ENCODE data around the gene TRIM40.

Gene TRIM40

GRCh38 chr6:30154061-30154460 lies 18.1 kb downstream of the TRIM40 start:
- in situ Hi-C loops (cut with MboI; ENCODE audit: low sequenced_read_pairs, unreplicated experiment) = no loop called here
- no peak for DNase-seq (ENCODE audit: low spot score)
- TF ChIP-seq CTCF (IDR thresholded peaks at IDR 0.05; ENCODE audit: borderline replicate concordance, control extremely low read depth, extremely low read depth, insufficient read depth, missing control alignments) = no peak

- TF ChIP-seq CTCF (IDR thresholded peaks at IDR 0.05; ENCODE audit: borderline replicate concordance, control extremely low read depth, extremely low read depth, insufficient read depth, missing control alignments) = no peak
- no peak for DNase-seq (ENCODE audit: low spot score)
- in situ Hi-C loops (cut with MboI; ENCODE audit: low sequenced_read_pairs, unreplicated experiment) = no loop called here
Measured at GRCh38 chr6:30154709-30155519, 19.0 kb downstream of the TRIM40 start.

DNA sequence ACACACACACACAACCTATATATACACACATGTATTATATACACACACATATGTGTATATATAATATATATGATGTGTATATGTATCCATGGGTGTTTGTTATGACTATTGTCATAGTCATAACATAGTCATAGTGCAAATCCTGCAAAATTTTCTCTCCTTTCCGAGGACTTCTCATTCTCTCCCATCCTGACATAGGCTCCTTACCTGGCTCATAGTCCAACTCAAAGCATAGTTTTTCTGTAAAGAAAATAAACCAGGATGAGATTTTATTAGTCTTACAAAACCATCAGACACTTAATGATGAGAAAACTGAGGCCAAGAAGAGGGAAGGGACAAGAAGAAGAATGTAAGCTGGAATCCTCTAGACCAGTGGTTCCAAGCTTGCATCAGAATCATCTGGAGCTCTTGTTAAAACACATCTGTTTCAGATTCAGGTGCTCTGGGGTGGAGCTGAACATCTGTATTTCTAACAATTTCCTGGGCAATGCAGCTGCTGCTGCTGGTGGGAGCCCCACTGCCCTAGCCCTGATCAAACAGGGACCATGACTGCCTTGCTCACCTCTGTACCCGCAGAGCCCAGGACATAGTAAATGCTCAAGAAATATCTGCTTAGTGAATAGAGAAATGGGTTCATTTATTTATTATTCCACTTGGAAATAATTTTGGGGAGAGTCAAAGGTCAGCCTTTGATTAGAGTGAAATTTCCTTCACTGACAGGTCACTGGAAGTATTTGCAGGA lies 19.8 kb downstream of the TRIM40 start:
- no peak for DNase-seq (ENCODE audit: low spot score)
- no peak for TF ChIP-seq CTCF (IDR thresholded peaks at IDR 0.05; ENCODE audit: borderline replicate concordance, control extremely low read depth, extremely low read depth, insufficient read depth, missing control alignments)

DNA sequence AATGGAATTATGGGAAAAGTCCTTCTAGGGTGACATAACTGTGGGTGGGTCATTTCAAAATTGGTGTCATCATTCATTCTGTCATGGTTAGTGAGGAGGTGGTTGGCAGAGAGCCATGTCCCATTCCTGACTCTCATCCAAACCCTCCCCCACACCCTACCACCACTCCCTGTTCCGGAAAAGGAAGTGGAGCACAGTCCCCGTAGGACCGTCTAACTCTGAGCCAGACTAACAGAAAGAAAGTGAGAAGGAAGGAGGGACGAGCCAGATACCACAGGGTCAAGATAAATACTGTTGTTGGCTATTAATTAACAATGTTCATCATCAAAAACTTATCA lies 20.3 kb downstream of the TRIM40 start:
- no peak for TF ChIP-seq CTCF (IDR thresholded peaks at IDR 0.05; ENCODE audit: borderline replicate concordance, control extremely low read depth, extremely low read depth, insufficient read depth, missing control alignments)
- no peak for DNase-seq (ENCODE audit: low spot score)

More for the DNA sequence above, 19.8 kb downstream of the TRIM40 start:
- in situ Hi-C loops (cut with MboI; ENCODE audit: low sequenced_read_pairs, unreplicated experiment) = no loop called here

GRCh38 chr6:30156774-30157173 lies 20.8 kb downstream of the TRIM40 start:
- in situ Hi-C loops (cut with MboI; ENCODE audit: low sequenced_read_pairs, unreplicated experiment) = no loop called here
- TF ChIP-seq CTCF (IDR thresholded peaks at IDR 0.05; ENCODE audit: borderline replicate concordance, control extremely low read depth, extremely low read depth, insufficient read depth, missing control alignments) = no peak
- DNase-seq (ENCODE audit: low spot score) = no peak

More for the DNA sequence above, 20.3 kb downstream of the TRIM40 start:
- in situ Hi-C loops (cut with MboI; ENCODE audit: low sequenced_read_pairs, unreplicated experiment) = no loop called here

- TF ChIP-seq CTCF (IDR thresholded peaks at IDR 0.05; ENCODE audit: borderline replicate concordance, control extremely low read depth, extremely low read depth, insufficient read depth, missing control alignments) = no peak
- in situ Hi-C loops (cut with MboI; ENCODE audit: low sequenced_read_pairs, unreplicated experiment) = no loop called here
- no peak for DNase-seq (ENCODE audit: low spot score)
Measured at GRCh38 chr6:30157581-30157980, 21.6 kb downstream of the TRIM40 start.
